ENCODE measurements around the gene GRM5.
"Not testable (repeated sequence)": the region's sequence is repeated elsewhere in the genome, so short reads cannot be mapped to it uniquely, and the experiment has no call there.

Gene GRM5

DNA sequence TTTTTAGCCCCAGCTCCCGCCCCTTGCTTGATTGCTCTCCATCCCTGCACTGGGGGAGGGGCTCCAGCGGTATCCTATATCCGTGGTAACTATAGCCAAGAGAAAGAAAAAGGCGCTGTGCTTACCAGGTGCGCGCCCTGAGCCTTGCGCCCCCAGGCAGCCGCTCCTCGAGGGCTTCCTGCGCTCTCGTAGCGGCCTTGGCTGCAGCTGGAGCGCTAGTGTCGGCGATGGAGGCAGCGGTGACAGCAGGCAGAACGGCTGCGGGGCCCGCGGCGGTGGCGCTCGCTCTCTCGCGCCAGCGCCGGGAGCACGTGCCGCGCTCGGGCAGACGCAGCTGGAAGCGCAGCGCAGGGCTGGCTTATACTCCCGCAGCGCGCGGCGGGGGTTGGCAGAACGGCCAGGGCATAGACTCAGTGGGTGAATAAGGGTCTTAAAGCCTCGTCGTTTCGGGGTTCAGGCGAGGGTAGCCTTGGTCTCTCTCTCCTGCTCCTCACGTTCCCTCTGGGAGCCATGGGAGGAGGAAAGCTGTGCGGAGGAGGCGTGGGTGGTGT is at the start of gene GRM5:
GRM5 (minus strand) TSS at position 332 of the 551 bp plus-strand sequence. CDS start 18,110 bp downstream, outside the sequence.
- DNase-seq (ENCODE audit: low spot score) = not testable (repeated sequence)

DNA sequence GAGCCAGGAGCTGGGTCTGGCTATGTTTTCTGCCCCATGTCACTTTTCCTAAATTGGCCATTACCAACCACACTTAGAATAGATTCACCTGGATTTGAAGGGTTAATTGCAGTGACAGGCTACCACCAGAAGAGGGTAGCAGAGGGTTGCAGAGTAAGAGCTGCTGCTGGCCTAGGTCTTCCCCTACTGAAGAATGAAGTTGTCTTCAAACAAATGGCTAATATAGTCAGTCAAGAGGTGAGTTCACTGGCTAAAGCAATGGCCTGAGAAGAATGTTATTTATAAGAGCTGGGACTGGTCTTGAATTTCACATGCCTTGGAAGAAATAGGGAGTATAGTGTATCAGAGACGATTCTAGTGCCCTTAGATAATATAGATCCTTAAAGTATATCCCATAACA is 32.2 kb upstream of the GRM5 start:
- DNase-seq (ENCODE audit: low spot score) = not testable (repeated sequence)

DNA sequence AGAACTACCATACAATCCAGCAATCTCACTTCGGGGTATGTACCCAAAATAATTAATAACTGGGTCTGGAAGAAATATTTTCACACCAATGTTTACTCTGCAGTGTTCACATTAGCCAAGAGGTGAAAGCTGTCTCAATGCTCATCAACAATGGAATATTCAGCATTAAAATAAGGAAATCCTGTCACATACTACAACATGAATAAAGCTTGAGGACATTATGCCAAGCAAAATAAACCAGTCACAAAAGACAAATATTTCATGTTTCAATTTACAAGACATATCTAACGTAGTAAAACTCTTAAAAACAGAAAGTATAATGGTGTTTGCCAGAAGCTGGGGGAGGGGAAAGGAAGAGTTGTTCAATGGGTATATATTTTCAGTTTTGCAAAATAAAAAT is 28.0 kb upstream of the GRM5 start:
- DNase-seq (ENCODE audit: low spot score) = not testable (repeated sequence)

DNA sequence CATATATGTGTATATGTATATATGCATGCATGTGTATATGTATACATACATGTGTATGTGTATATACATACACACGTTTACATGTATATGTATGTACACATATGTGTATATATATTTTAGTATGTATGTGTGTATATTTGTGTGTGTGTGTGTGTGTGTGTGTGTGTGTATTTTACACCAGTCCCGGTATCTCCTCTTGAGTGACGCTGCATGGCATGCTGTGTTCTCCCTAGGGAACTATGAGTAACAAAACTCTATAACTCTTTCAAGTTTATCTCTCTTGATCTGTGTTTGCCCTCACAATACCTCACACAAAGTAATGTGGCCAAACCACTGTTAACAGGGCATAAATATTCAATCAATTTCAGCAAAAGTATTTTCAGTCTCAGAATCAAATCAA is 19.2 kb upstream of the GRM5 start:
- DNase-seq (ENCODE audit: low spot score) = not testable (repeated sequence)

DNA sequence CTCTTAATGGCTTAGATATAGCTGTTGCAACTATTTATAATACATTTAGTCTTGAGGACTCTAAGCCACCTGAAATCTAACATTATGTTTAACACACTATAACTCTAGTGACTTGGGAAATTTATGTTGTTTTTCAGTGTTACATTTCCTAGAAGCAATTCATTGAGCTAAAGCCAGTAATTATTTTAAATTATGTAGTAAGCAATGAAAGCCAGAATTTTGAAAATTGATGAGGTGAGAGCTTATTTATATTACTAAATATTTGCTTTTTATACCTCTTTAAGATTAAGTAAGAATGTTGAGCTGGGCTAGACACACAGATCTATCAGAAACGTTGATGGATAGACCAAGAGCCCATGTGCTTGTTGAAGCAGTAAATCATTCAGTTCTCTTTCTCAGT is 5.1 kb upstream of the GRM5 start:
- DNase-seq (ENCODE audit: low spot score) = not testable (repeated sequence)

DNA sequence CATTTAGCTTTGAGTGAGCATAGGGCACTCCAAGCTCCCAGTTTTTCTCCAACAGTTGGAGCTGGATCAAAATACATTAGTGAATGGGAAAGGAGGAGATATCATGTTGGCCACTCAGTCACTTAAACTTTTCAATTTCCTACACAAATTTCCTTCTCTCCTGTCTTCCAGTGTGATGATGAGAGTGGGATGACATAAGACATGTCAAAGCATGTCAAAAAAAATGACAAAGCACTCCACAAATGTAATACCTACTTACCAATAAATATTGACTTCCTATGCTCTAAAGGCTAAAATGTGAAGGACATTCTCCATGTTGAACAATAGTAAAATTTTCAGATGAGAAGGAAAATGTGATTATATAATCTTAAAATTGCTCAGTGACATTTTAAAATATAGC is 1.5 kb upstream of the GRM5 start:
- DNase-seq (ENCODE audit: low spot score) = no peak

DNA sequence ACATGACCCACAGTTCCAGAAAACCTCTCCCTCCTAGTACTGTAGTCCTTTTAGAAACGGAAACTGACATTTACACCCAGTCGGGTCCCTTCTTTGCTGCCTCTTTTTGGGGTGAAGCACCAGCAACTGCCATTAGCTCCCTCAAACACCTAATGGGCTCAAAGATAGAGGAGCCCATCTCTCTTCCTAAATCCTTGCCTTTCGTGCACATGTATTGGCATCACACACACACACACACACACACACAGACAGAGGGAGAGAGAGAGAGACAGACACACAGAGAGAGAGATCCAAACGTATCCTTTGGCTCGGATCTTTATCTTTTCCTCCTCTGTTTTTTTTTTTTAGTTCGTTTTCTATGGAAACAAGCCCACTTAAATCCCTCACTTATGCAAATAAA is 716 bp downstream of the GRM5 start:
- DNase-seq (ENCODE audit: low spot score) = no peak

DNA sequence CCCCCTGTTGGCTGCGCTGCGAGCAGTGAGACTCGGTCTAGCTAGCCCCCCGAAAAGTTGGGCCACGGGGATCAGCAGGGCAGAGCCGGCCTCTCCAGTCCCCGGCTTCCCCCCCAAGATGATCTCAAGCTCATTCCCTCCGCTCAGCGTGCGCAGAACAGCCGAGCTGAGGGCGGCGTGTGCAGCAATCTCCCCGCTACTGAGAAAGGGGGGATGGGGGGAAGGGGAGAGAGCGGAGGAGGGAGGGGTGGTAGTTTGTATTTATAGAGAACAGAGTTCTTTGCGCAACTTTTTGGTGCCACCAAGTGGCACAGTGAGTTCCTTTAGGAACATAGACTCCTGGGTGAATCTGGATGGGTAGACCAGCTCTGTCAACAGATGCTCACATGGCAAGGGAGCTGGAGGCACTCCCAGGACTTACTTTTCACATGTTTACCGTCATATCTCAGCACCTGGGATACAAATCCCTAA is 2.3 kb downstream of the GRM5 start:
- not testable (repeated sequence) for DNase-seq (ENCODE audit: low spot score)

DNA sequence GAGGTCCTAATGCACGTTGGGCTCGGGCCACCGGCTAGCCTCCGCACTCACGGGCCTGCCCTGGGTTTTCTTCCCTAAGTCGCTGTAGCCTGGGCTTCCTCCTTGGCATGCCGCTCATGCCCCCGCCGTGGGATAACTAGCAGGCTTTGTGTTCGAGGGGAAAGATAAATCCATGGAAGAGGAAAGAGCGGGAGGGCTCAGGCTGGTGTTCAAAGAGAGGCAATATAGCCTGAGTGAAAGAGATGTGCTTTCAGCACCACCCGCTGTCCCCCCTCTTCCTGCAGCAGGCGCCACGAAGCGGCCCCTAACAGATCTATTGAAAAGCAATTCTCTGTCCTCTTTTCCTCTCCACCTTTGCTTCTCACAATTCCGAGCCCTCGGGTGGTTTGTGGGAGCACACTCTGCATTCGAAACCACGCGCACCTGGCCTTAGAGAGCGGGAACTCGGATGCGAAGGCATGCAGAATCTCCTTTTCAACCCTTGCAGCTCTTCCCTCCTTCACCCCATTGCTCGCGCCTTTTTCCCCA is 2.9 kb downstream of the GRM5 start:
- not testable (repeated sequence) for DNase-seq (ENCODE audit: low spot score)

DNA sequence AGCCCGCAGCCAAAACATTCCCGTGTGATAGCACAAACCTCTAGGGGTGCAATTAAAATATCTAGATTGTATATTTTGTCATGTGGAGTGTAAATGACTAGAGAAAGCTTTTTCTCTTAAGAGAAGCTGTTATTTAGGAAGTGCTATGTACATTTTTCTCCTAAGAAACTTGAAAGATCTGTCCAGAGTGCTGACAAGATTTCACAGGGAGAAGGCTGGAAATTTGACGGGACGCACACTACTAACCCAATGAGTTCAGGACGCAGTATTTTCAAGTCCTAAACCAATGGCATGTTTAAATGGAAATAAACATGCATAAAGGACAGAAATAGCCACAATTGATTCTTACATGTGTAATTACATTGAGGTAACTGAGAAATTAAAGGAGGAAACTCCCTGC is 3.9 kb downstream of the GRM5 start:
- DNase-seq (ENCODE audit: low spot score) = not testable (repeated sequence)

DNA sequence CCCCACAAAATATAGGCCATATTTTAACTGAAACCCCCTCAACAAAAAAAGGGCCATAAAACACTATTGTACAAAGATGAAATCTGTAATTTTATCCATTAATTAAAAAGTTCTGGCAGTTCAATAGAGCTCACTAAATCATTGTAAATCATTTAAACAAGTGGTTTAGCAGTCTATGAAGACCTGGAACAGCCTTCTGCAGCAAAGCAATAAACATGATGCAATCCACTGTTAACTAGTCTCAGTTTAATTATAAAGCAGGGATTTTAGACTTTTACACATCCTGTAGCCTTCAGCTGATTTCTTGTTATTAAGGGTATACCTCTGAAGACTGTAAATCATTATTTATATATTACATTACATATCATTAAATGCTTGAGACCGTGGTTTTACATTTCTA is 8.4 kb downstream of the GRM5 start:
- DNase-seq (ENCODE audit: low spot score) = not testable (repeated sequence)

DNA sequence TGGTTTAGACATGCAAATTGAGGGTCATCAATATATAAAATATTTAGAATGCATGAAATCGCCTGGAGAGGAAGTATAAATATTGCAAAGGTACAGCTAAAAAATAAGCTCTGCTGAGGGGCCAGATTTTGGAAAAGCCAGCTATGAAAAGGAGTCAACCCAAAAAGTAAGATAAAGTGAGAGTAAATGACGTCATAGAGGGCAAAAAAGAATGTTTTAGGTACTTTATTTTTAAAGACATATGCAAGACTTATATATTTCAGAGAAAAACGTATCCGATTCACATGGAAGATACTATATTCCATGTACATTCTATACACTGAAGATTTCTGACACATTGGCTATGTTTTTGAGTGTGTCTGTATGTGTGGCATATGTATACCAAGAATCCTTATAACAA is 13.6 kb downstream of the GRM5 start:
- no peak for DNase-seq (ENCODE audit: low spot score)

DNA sequence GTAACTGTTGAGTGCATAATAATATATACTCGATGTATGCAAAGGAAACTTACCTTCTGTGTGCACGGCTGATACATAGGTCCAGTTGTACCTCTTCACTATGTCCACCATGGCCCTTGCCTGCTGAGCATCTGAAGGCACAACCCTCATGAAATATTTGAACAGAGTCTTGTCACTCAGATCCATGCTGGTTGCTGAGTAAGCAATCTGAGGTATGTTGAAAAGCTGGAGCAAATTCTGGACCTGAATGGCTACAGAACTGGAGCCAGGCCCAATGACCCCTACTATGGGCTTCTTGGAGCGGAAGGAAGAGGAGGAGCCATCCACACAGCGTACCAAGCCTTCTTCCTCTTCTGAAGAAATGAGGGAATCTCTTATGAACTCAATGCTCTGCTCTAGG is 18.6 kb downstream of the GRM5 start:
- not testable (repeated sequence) for DNase-seq (ENCODE audit: low spot score)

DNA sequence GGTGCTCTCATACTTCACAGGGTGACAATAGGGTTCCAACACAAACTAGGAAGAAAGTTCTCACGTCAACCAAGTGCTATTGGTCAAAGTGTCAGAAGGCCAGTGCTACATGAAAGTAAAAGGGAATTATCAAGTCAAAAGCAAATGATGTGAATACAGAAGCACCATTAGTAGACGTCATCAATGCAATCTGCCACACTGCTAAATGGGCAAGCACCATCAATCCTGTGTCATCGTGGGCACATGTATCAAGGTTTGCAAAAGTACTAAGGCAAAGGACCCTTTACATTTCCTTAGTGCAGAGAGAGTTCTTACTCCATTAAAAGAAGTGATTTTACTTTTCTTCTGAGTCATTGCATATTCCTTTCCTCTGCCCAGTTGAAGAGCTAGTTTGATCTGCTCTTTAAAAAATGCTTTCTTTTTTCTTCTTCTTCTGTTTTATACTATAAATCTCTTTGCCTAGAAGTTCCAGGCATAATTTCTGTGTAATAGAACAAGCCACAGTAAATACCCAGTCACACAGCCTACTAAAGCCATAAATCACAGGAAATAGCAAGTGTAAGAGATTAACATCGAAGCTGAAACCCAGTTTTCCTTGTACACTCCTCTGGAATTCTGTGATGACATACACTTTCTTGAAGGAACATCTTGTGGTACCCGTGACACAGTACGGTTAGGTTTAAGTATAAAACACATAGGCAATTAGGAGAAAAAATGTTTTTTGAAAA is 21.8 kb downstream of the GRM5 start:
- DNase-seq (ENCODE audit: low spot score) = not testable (repeated sequence)

DNA sequence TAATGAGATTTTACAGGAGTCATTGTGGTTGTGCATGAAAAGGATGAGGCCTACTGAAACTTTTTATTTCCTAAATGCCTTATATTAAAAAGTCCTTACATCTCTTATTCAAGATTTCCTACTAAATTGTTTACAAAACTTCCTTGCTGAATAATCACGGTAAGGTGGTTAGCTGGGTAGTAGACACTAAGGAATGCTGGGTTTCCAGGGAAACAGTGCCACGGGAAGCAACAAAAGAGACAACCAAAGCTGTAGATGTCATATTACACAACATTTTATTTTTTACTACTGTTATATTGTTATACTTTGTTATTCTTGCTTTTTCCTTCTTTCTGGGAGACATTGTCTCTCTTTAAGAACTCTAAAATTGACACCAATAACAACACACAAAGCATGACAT is 36.1 kb downstream of the GRM5 start:
- DNase-seq (ENCODE audit: low spot score) = not testable (repeated sequence)

DNA sequence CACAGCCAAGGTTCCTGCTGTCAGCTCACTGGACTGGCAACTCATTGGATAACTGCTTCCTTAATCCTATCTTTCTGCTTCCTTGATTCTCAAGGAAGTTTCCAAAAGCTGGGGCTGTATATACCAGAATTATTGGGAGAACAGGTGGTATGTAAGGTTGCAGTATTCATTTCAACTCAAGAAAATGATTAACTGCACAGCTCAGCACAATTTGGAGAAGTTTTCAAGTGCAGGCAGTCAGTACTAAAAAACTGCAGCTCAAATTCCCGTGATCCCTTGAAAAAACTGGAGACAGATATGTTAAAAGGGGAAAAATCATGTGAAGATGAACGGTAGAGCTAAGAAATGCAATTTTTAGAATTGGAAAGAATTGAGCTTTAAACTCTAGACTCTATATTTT is 44.4 kb downstream of the GRM5 start:
- DNase-seq (ENCODE audit: low spot score) = no peak

DNA sequence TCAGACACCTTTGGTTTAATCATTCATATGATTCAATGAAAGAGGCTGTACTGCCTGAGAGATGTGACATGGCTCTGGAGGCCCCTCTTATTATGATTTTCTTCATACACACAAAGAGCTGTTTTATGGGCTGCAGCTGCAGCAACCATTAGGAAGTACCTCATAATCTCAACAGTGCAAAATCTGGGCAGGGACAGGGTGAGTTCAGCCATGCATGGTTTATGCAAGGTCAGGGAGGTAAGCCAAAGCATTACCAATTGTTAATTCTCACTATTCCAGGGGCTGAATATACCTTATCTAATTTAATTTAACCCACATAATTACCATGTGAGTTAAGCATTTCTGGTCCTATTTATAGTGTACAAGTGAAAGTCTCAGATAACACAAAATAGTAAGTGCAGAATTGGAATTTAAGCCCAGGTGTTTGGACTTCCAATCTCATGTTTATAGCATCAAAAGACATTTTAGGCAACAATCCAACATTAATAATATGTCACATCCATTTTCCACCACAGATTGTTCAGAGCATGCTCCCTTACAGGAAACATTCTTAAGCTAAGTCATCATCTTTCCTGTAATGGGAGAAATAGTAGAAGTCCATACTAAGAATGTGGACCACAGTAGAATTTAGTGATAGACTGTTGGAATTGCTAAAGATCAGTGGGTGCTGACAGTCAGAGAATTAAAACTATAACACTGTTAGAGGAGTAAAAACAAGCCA is 45.8 kb downstream of the GRM5 start:
- not testable (repeated sequence) for DNase-seq (ENCODE audit: low spot score)

DNA sequence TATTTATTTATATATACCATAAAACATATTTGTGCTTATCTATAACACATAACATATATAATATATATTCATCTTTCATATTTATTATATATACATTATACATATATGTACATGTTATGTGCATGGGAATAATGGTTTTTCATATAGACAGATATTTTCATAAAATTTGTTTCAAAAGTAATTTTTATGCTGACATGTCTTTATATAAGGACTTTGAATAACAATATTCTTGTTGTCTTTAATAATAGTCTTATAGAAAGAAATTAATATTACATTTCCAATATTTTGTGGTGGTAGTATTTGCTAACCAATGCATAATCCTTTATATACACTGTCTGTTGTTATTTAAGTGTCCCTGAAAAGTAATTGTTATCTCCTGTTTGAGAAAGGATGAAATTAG is 49.6 kb downstream of the GRM5 start:
- no peak for DNase-seq (ENCODE audit: low spot score)

DNA sequence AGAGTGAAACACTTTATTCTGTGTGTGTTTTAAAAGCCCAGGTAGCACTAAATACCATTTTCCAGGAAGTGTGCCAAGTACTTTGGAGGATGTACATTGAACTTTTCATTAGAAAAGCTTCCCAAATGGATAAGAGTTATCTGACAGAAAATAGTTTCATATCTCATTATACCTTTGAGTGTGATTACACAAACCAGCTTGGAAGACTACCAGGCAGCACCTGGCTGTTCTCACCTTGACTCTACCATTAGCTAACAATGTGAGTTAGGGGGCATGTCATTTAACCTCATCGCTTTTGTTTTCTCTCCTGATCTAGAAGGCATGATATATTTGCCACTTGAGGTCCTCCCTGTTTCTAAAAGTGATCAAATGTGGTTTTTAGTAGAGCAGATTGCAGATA is 50.2 kb downstream of the GRM5 start:
- no peak for DNase-seq (ENCODE audit: low spot score)

DNA sequence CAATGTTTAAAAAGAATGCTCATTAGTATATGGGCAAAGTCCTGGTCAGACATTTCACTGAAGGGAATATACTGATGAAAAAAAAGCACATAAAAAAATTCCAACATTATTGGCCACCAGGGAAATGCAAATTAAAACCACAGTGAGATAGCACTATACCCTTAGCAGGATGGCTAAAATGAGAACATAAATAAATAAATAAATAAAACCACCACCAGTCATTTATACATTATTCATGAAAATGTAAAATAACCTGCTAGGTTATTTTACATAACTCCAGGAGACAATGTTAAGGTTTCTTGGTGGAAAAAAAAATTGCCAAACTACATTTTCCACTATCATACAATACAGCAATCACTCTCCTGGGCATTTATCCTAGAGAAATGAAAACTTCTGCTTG is 64.9 kb downstream of the GRM5 start:
- not testable (repeated sequence) for DNase-seq (ENCODE audit: low spot score)

DNA sequence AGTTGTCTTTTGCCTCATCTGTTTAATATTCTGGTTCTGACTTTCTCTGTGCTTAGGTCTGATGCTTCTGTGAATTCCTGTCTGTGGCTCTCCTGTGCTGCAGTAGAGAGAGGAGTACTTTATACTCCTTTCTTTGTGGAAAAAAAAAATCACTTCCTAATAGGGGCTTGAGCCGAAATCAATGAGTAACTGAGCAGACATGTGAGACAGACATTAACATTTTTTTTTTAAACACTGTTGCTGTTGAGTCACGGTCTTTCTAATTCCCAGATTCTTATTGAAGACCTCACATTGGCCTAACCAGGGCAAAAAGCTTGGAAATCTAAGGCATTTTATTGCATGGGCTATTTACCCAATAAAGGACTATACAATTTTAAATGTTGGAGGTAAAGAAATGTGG is 86.1 kb downstream of the GRM5 start:
- DNase-seq (ENCODE audit: low spot score) = no peak

DNA sequence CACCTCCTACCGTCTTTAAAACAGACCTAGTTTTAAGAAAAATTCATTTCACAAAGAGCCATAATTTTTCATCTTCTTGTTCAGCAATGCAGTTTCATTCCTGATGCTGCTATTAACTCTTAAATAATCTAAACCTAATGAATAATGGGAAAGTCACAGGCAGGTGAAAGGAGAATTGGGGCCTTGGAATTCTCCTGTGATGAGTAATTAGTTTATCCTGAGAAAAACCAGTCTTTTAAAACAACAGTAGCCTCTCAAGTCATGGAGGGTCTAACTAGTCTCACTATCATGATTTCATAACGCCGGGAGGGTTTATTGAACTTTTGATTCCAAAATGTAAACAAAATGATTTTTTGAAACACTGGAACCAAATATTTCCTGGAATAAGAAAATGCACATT is 86.8 kb downstream of the GRM5 start:
- DNase-seq (ENCODE audit: low spot score) = not testable (repeated sequence)

DNA sequence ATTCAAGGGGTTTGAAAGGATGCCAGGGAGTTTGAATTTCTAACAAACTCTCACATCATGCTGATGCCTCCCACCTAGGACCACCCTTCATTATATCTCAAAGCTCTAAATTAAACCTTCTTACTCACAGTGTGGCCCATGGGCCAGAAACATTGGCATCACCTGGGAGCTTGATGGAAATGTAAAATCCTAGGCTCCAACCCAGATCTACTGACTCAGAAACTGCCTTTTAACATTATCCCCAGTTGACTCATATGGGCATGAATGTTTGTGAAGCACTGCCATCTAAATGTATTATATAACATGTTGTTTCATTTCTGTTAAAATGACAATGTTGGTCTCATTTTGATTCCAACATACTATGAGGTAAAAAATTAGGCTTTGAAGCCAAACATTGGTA is 90.3 kb downstream of the GRM5 start:
- DNase-seq (ENCODE audit: low spot score) = not testable (repeated sequence)

Measured in CD4-positive, alpha-beta T cell treated with Interleukin-15 for 4 hours (primary cell).